ENCODE data around the gene C19orf73.

DNA sequence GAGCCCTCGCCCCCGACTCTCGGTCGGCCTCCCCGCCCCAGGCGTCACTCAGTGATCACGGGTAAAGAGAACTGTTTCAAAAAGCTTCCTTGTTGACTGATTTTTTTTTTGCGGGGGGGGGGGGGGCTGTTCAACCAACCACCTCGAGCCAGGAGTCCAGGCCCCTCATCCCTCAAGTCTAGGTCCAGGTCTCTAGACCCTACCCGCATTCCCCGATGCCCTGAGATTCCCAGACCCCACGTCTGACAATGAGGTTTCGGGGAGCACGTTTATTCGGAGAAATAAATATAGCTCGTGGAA, 32.0 kb upstream of the C19orf73 start:
- TF ChIP-seq EZH2phosphoT487 (IDR thresholded peaks at IDR 0.05; ENCODE audit: insufficient read depth, low read depth) (no peak), EZH2 (IDR thresholded peaks at IDR 0.05; ENCODE audit: insufficient read depth, poor library complexity, severe bottlenecking) (no peak)
